Effector memory CD4-positive, alpha-beta T cell (primary cell): ENCODE results near the gene THSD1.

Experiments
- DNase-seq, 3 donors: peaks; one replicate each; pipeline ENCODE4 v3.0.0-alpha.2; 2020
- H3K27ac ChIP-seq: 2 replicates; pipeline ENCODE4 v1.7.0; 2013; ENCODE audit warnings: mild to moderate bottlenecking, low read length, moderate library complexity; ENCODE audit not compliant: insufficient read depth, poor library complexity, severe bottlenecking
- H3K27me3 ChIP-seq: replicated peaks from 2 replicates; pipeline ENCODE4 v1.7.0; 2013; ENCODE audit warnings: mild to moderate bottlenecking, low read length; ENCODE audit not compliant: insufficient read depth, control insufficient read depth, poor library complexity, severe bottlenecking
- H3K36me3 ChIP-seq: 2 replicates; pipeline ENCODE4 v1.7.0; 2013; ENCODE audit warnings: mild to moderate bottlenecking, low read length, moderate library complexity; ENCODE audit not compliant: control insufficient read depth, insufficient read depth
- H3K4me1 ChIP-seq: 2 replicates; pipeline ENCODE4 v1.7.0; 2013; ENCODE audit warnings: low read length, mild to moderate bottlenecking; ENCODE audit not compliant: control insufficient read depth, insufficient read depth, poor library complexity, severe bottlenecking
- H3K4me3 ChIP-seq: 2 replicates; pipeline ENCODE4 v1.7.0; 2013; ENCODE audit warnings: low read length, low read depth, mild to moderate bottlenecking; ENCODE audit not compliant: insufficient read depth, poor library complexity, severe bottlenecking
- H3K9me3 ChIP-seq: 2 replicates; pipeline ENCODE4 v1.7.0; 2013; ENCODE audit warnings: mild to moderate bottlenecking, low read length, moderate library complexity; ENCODE audit not compliant: control insufficient read depth

The THSD1 gene

DNA sequence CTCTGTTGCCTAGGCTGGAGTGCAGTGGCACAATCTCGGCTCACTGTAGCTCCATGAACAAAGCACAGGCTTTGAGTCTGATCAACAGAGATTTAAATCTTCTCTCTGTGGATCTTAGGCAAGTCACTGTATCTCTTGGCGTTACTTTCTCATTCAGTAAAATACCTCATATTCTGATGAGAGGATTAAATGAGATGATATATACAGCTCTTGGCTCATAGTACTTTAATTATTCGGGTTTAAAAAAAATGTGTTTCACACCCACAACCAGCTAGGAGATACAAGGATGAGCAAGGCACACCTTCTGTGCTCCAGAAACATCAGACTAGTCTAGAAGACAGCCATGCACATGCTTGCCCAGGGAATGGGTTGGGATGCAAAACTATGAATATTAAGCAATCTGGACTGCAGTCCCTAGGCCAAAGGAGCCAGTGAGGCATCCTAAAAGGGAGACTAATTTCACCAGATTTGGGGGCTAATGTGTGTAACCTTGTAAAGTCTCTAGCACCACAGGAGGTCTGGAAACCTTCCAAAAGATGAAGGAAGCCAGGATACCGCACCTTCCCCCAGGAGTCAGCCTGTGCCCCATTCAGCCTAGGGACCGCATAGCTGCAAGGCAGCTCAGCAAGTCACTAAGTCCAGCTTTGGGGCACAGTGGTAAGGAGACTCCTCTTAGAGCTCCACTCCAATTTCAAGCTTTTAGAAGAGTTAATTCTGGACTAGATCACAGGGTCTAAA, 42.0 kb upstream of the THSD1 start:
- H3K27me3 ChIP-seq: no peaks in the 10 kb centered on the region
- H3K4me1 ChIP-seq: peaks cover 9% of the 10 kb centered on the region
- no peak overlapping the region for H3K4me3 ChIP-seq
- H3K27ac ChIP-seq: no peak overlapping the region
- H3K36me3 ChIP-seq: no peaks in the 10 kb centered on the region
- H3K9me3 ChIP-seq: no peaks in the 10 kb centered on the region
- no peak for DNase-seq

DNA sequence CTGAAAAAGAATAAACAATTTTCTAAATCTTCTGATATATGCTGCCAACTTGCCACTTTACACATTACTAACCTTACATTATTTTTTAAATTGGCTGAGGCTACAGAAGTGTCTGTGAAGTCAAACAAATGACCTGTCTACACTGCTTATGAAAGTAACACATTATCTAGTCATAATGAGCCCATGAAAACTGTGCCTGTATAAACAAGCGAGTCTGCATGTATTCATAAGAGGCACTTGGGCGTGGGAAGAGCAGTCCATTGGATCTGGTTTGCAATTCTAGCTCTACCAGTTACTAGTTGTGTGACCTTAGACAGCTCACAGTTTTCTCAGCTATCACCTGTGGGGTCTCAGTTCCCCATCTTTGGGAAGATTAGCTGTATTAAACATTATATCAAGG, 41.4 kb upstream of the THSD1 start:
- H3K27ac ChIP-seq: no peak overlapping the region
- H3K4me3 ChIP-seq: no peak overlapping the region
- H3K4me1 ChIP-seq: peaks cover 9% of the 10 kb centered on the region
- no peaks in the 10 kb centered on the region for H3K27me3 ChIP-seq
- no peak for DNase-seq
- no peaks in the 10 kb centered on the region for H3K36me3 ChIP-seq
- H3K9me3 ChIP-seq: no peaks in the 10 kb centered on the region

DNA sequence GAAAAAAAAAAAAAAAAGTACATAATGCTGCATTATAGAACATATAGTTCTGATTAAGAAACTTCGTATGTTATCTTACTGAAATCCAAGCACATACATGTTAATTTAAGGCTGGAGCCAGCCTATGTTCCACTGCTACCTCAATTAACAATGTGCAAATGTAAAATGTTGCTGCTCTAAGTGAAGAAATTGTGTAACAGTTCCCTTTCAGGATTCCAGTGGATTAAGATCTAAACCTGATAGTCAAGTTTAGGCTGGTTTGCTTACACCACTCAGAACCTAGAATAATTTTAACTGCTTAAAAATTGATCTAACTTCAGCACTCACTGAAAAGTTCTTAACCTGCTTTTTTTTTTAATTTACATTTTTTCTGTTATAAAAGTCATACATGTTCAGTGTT, 40.3 kb upstream of the THSD1 start:
- no peak overlapping the region for H3K4me3 ChIP-seq
- H3K4me1 ChIP-seq: peaks cover 9% of the 10 kb centered on the region
- no peak overlapping the region for H3K27ac ChIP-seq
- no peaks in the 10 kb centered on the region for H3K27me3 ChIP-seq
- DNase-seq: no peak
- peaks cover under 1% of the 10 kb centered on the region for H3K36me3 ChIP-seq
- H3K9me3 ChIP-seq: no peaks in the 10 kb centered on the region

DNA sequence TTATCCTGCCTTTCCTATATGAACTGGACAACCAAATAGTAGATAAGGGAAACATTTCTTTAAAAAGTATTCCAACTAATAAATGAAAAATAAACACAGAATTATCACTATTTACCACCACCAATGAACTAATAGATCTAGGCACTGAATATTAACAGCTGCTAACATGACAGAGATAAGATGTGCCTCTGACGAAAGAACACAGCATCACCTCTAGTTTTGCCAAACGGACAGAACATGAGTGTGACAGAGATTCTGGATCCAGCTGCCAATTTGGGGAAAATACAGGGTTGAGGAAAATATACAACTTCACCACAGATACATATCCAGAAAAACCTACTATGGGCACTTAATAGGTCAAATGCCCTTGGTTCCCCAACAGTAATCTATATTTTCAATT, 26.5 kb upstream of the THSD1 start:
- Histone ChIP-seq H3K4me3 (no peak overlapping the region), H3K27ac (no peak overlapping the region), H3K36me3 (peaks cover 39% of the 10 kb centered on the region), H3K9me3 (no peaks in the 10 kb centered on the region), H3K27me3 (no peaks in the 10 kb centered on the region), H3K4me1 (no peaks in the 10 kb centered on the region)
- no peak for DNase-seq

DNA sequence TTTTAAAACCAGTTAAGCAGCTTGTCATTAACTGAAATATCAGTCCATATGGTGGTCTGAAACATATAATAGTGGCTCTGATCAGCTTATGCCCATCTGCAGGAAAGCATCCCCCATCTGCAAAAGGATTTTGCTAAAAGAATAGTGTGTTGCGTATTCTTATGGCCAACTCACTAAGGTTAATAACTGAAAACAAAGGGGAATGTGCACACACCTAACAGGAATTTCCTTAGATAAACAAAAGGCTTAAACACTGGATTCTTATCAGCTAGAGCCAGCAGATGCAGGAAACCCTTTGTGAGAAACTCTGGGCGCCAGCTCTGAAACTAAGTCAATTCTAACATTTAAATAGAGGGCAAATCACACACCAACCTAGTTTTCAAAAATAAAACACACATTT, 22.3 kb upstream of the THSD1 start:
- H3K27me3 ChIP-seq: no peaks in the 10 kb centered on the region
- no peaks in the 10 kb centered on the region for H3K4me1 ChIP-seq
- DNase-seq: no peak
- H3K36me3 ChIP-seq: peaks cover 39% of the 10 kb centered on the region
- no peaks in the 10 kb centered on the region for H3K9me3 ChIP-seq
- H3K4me3 ChIP-seq: no peak overlapping the region
- H3K27ac ChIP-seq: no peak overlapping the region

DNA sequence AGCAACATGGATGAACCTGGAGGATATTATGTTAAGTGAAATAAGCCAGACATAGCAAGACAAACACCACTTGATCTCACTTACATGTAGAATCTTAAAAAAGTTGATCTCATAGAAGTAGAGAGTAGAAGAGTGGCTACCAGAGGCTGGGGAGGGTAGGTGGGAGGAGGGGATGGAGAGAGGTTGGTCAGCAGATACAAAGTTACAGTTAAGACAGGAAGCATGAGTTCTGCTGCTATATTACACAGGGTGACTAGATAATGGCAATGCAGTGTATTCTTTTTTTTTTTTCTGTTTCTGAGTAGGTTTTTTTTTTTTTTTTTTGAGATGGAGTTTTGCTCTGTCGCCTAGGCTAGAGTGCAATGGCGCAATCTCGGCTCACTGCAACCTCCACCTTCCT, 15.2 kb upstream of the THSD1 start:
- H3K4me3 ChIP-seq: no peak overlapping the region
- peaks cover 44% of the 10 kb centered on the region for H3K36me3 ChIP-seq
- no peaks in the 10 kb centered on the region for H3K4me1 ChIP-seq
- no peaks in the 10 kb centered on the region for H3K9me3 ChIP-seq
- no peaks in the 10 kb centered on the region for H3K27me3 ChIP-seq
- H3K27ac ChIP-seq: no peak overlapping the region
- no peak for DNase-seq

DNA sequence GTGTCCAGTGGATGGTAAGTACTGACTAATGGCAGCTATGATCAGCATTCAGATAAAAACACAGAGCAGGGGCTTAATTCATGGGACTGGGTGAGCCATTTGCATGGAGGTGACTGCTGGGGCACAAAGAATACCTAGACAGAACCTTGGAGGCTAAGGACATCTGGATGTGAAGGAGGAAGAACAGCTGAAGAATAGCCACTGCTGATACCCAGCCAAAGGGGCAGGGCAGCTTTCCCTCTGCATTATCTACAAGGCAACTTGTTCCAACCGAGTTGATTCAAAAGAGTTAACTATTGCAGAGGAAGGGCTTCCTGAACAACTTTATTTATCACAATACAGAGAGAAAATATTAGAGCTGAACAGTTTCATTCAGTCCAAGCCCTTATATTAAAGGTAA, 13.1 kb upstream of the THSD1 start:
- Histone ChIP-seq H3K36me3 (peaks cover 36% of the 10 kb centered on the region), H3K27ac (no peak overlapping the region), H3K4me1 (no peaks in the 10 kb centered on the region), H3K9me3 (no peaks in the 10 kb centered on the region), H3K27me3 (no peaks in the 10 kb centered on the region), H3K4me3 (no peak overlapping the region)
- DNase-seq: no peak

DNA sequence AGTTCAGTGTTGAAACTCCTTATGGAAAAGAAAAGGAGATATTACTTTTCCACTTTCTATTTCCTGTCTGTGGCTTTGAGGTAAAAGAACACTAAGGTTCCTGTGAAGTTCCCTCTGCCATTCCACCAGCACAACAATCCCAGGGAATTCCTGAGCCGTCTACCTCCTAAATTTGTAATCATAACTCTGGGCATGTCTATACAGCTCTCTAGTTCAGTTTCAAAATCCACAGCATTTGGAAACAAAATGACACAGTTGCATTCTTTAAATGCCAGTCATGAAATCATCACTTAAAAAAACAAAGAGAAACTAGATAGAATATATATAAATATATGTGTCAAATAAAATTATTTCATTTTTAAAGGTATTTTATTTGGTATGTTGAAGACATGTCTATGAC, 9.0 kb upstream of the THSD1 start:
- Histone ChIP-seq H3K27ac (no peak overlapping the region), H3K36me3 (peaks cover 34% of the 10 kb centered on the region)
- no peak for DNase-seq

DNA sequence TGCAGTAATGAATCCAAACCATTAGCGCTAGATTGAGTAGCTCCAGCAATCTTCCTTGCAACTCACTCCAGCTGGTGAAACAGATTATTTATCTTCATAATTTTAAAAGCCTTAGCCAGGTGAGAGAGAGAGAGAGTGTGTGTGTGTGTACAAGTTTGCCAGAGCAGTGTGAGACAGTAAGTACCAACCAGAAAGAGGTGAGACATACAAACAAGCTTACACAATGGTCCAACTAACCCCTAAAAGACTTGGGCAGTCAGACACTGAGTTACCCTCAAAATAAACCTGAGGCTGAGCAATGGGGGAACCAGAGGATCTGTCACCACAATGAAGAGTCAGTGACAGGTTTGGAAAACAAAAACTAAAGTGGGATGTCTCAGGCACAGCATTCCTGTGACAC, 8.1 kb upstream of the THSD1 start:
- Histone ChIP-seq H3K27me3 (no peaks in the 10 kb centered on the region), H3K27ac (no peak overlapping the region), H3K36me3 (peaks cover 31% of the 10 kb centered on the region), H3K4me1 (no peaks in the 10 kb centered on the region), H3K4me3 (no peak overlapping the region), H3K9me3 (no peaks in the 10 kb centered on the region)
- no peak for DNase-seq

More for the DNA sequence above, 9.0 kb upstream of the THSD1 start:
- Histone ChIP-seq H3K27me3 (no peaks in the 10 kb centered on the region), H3K9me3 (no peaks in the 10 kb centered on the region), H3K4me3 (no peak overlapping the region), H3K4me1 (no peaks in the 10 kb centered on the region)

DNA sequence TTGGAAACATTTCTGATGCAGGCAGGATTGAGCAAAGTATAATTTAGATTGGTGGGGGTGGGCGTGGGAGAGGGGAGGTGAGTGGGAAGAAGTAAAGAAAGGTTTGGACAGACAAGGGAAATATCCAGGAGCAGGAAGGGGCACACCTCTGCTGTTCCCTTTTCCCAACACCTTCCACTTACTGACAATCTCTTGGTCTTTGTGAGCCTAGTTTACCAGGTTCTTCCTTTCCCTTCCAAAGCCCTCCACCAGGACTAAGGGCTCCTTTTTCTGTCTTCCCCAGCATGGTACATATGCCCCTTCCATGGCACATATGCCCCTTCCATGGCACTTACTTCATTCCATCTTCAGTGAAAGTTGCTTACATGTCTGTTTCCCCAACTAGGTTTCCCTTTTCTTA, 6.2 kb upstream of the THSD1 start:
- Histone ChIP-seq H3K9me3 (no peaks in the 10 kb centered on the region), H3K27me3 (no peaks in the 10 kb centered on the region), H3K4me3 (no peak overlapping the region), H3K27ac (no peak overlapping the region), H3K36me3 (peaks cover 30% of the 10 kb centered on the region), H3K4me1 (no peaks in the 10 kb centered on the region)
- DNase-seq: no peak
